NCI-H2171 (cell line): ENCODE data around the gene MS4A4A.

Experiments
- DNase-seq: peaks from one replicate; lab custom pipeline; 2025; lab: John Stamatoyannopoulos, UW

The MS4A4A gene

GRCh38 chr11:60349990-60350389, 69.5 kb downstream of the MS4A4A start:
- no peak for DNase-seq

DNA sequence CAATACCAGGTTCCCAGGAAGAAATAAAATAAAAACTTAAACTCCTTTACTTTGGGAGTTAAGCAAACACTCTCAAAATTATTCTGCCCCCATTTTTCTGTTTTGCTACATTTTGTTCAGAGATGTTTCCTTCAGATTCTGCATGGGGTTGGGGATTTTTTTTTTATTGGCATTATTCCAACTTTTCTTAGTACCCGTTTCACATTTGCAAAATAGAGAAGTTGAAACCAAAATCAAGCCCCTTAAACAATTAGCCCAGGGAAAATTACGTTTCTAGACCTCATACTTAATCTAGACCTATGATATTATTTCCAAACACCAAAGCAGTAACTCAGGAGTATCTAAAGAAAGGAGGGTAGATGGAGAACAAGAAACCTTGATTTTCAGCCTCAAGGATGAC, 77.3 kb downstream of the MS4A4A start:
- DNase-seq: no peak
